ENCODE data around the gene POLR2J3.
"Not testable (repeated sequence)": the region's sequence is repeated elsewhere in the genome, so short reads cannot be mapped to it uniquely, and the experiment has no call there.

- not testable (repeated sequence) for TF ChIP-seq ZNF70, ZFP30 (CRISPR knock-in tag; IDR thresholded peaks at IDR 0.05)
Observed at GRCh38 chr7:102574607-102575006, 2.2 kb upstream of the POLR2J3 start.

Data from SK-N-SH treated with all-trans-retinoic acid at 6 μM for 48 hours (cell line).